NCI-H1417 (cell line): Measurements from ENCODE around the gene SPOCK1.
A peak's percentile ranks its signal among the peaks of the same experiment; 100 is the strongest.

ENCODE experiments used
- DNase-seq, 3 experiments: peaks; one replicate each; lab custom pipeline; 2025; lab: John Stamatoyannopoulos, UW

Gene SPOCK1

DNA sequence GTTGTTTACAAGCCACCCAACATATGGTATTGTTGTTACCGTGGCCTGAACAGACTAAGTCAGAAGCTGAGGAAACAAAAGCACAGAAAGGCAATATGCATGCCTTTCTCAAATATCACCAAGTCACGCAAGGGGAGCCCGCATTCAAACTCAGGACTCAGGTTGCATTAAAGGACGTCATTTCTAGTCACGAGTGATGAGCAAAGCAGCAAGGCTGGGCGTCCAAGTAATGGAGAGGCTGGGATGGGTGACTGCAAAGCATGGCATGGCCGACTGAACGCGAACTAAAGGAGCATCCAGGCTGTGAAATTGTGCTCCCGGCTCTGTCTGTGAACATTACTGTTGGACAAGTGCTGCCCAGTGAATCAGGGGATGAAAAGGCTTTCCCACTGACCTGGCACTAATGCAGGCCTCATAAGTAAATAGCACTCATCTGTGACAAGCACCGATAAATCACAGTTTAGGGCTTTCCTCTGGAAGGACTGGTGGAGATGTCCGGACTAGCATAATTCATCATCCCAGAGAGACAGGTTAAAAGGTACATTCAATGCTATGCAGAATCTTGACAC, 202.8 kb downstream of the SPOCK1 start:
- DNase-seq = peak; percentile 56 to 94 (median 90)

DNA sequence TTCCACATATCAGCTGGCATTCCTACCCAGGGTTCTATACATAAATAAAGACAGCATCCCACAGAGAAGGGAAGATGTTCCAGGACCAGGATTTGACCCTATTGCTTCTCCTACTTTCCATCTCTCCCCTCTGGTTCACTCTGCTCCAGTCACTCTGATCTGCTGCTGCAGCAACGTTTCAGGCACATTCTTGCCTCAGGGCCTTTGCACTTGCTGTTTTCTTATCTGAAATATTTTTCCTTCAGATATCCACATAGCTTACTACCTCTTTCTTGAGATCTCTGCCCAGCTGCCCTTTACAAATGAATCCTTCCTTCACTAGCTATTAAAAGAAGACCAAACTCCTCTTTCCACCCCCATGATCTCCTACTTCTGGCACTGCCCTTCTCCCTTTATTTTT, 204.5 kb downstream of the SPOCK1 start:
- no peak for DNase-seq

DNA sequence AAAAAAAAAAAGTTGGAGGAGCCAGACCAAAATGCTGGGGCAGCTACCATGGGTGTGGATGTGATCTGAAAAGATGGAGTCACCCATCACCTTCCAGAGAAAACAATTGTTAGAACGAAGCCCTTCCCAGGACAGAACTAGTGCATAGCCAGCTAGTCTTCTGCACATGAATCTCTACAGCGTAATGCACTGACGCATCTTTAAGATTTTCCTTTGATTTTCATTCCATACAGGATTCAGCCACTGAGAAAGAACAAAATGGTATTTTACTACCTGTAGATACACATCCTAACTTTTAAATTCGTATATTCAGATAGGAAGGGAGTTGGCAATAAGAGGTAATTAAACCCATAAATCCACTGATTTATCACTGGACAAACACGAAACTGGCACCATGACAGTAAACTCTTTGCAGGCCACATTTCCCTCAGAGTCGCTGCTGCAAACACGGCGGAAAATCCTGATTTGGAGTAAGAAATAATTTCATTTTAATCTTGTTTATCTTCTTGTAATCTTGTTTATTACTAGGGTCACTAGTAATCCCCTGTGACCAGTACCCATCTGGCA, 206.6 kb downstream of the SPOCK1 start:
- peak in 2 of 3 experiments; percentile 24 to 71 for DNase-seq

DNA sequence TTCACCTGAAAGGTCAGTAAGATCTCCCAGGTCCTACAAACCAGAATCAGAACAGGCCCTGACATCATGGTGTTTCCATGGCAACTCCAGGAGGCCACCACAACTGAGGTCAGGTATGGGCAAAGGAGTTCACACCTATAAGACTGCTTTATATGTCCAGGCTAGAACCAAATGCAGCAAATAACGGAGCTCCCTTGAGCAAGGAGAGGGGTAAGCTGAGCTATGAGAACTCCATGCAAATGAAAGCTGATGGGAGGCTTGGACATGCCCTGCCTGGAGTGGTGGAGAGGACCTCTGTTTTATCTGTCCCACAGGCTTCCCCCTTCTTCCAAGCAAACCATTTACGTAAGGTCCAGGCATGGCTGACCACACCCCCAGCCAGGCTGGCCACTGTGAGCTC, 207.7 kb downstream of the SPOCK1 start:
- no peak for DNase-seq

DNA sequence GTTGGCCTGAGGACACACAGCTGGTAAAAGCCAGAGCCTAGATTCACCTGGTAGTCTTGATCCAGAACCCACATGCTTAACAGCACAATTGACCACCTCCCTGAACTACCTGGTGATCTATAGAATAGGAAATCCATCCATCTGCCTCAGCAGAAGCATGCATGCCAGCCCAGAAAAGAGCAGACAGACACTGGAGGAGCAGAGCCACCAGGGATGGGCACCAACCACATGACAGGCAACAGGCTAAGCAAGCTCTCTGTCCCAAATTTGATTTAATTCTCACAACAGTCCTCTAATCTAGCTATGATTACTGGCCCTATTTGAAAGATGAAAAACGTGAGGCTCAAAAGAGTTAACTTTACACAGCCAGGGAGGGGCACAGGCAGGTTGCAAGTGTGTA, 208.1 kb downstream of the SPOCK1 start:
- no peak for DNase-seq

DNA sequence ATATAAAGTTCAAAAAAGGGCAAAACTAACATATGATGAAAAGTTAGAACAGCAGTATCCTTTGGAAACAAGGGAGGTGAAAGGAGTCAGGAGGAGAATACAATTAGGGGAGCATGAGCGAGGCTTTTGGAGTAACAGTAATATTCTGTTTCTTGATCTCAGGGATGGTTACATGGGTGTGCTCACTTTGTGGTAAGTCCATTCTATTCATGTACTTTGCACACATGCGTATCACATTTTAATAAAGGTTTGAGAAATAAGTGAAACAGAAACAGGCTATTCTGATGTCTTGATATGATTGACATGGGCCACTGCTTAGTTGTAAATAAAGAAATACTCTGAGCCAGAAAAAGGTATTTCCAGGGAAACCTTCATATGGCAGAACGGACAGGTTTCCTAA, 208.8 kb downstream of the SPOCK1 start:
- DNase-seq = no peak

DNA sequence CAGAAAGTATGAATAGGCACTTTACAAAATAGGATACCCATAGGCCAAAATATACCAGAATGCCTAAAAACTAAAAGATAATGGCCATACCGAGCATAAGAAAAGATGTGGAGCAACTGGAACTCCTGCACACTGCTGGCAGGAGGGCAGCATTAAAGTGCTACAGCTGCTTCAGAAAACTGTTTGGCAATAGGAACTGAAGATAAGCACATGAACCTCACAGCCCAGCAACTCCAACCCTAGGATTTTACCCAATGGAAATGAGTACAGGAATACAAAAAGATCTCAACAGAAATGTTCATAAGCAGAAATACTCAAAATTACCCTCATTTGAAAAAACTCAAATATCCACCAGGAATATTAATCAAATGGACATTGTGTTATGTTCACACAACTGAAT, 209.3 kb downstream of the SPOCK1 start:
- no peak for DNase-seq

DNA sequence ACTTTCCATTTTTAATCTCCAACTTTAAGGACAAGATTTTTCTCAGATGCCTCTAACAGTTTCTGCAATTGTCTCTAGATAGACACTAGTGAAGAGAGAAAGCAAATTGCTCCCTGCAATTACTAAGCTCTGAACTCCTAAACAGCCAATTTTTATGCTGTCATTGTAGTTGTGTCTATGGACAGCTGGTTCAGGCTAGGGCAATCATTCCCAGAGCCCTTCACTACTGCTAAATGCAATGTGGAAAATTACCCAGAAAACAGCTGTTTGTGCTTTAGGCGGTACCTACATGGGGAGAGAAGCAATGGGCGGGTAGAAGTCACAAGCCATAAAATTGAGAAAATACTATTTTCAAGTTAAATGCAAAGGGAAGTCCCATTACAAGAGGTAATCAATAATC, 211.6 kb downstream of the SPOCK1 start:
- DNase-seq = no peak

DNA sequence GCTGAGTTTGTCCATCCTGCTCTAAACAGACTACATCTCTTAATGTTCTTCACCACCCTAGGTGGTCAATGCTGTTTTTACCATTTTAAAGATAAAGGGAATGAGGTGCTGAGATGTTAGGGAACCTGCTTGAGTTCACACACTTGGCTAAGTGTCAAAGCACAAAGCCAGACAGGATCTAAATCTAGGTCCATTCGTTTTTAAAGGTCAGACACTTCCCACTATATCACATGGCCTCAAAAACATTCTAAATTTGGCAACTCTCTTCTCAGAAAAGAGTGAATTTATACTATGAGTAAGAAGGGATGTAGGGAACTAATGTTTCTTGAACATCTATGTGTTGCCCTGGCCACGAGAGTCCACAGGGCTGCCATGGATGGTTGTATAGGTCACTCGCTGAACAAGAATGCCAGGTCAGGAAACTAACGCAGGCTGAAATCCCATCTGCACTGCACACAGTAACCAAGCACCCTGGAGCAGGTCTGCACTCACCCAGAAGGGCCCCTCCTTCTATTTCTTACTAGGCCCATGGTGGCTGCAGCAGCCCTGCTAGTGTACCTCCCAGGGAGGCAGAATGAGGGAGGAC, 213.0 kb downstream of the SPOCK1 start:
- DNase-seq = no peak

DNA sequence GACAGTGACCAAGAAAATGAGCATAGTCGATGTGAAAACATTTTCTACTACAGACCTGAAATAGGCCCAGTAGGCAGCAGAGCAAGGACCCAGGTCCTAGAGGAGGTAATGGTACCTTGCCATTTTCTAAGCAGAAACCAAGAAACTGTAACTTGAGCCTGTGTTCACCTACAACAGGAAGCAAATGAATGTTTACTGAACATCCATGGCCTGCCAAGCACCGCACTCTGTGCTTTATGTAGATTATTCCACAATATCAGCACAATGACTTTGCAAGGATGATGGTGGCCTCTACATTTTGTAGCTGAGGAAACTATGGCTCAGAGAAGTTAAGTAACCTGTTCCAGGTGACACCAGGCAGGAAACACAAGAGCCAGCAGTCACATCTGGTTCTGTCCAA, 215.3 kb downstream of the SPOCK1 start:
- DNase-seq = peak in 1 of 3 experiments; percentile 16

DNA sequence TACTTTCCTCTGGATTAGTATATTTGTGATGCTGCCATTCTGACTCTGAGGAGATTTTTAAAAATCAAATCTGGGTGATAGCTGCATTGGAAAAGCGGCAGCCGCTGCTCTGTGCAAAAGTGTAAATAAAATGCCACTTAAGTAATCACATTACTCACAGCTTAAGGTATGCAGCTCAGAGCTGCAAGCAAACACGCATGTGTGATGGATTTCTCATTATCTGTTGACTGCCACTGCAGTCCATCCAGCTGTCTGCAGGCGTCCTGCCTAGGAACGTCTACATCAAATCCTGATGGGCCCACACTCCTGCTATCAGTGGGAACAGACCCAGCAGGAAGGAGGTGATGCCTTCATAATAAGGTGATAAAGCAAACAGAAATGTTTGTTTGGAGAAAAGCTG, 216.9 kb downstream of the SPOCK1 start:
- peak in 1 of 3 experiments; percentile 5 for DNase-seq

DNA sequence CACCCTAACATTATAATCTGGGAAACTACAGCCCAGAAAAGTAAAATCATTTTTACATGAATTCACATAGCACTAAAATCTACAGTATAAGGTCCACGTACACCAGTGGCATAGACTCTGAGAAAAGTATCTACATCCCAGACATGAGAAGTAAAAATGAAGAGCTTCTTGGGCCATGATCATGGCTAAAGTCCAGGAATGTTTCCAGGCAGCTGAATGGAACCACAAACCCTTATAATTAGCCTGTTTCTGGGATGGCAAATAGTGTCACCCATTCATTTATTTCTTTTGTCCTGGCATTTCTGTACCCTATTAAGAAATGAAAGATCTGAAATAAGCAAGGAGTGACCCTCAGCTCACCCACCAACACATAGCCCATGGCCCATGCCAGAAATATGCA, 217.9 kb downstream of the SPOCK1 start:
- DNase-seq = no peak

DNA sequence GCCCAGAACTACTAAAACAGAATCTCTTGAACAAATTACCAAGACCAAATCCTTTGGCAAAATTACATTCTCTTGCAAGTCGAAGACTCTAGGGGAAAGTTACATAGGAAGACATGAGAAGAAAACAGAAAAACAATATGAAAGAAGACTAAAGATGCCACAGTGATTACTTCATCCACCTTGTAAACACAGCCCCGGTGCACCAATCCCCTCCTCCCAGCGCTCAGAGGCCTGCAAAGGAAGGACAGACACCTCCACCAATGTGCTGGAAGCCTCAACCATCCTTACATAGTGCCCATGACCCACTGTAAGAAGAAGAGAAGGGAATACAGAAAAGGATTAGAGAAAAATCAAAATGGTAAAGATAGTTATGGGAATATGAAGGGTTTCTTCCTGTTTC, 218.5 kb downstream of the SPOCK1 start:
- DNase-seq = no peak

DNA sequence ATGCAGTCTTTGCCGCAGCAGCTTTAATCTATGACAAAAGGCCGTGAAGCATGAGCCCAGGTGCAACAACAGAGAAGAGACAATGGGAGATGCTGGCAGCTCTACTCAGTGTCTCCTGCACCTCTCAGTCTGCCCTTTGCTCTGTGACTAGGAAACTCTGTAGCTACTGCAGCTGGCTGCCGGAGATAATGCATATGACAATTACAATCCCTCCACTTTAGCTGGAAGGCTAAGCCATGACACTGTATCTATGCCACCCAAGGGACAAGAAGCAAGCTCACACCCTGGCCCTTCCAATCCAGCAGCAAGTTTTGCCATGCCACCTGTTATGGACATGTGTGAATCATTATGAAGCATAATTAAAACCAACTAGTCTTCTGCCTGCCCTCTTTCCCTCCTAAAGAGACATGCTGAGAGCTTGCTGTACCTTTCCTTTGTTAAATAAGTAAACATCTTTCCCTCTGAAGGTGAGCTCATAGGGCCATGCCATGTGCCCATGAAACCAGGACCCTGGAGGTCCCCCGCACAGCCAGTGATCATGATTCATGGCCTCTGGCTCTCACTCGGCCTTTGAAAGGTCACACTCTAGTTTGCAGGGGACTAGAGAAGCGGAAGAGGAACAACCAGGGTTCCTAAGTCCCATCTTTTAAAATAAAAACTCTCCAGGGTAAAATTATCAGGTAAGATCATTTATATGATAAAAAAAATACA, 219.4 kb downstream of the SPOCK1 start:
- peak; percentile 34 to 75 (median 49) for DNase-seq

DNA sequence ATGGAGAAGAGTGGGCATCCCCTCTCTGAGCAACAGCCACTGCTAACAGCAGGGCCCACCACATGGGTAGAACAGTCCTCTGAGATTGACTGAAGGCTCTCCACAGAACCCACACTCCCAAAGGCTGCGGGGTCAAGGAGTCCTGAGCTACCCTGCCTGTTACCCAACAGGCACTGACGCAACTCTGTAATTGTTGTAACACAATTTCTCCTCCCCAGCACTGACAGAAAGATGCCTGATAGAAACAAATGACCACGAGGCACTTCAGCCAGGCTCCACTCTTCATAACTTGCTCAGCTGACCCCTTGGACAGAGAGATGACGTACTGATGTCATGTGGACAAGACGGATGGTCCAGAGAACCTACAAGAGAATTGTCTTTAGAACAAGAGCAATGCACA, 220.7 kb downstream of the SPOCK1 start:
- no peak for DNase-seq

DNA sequence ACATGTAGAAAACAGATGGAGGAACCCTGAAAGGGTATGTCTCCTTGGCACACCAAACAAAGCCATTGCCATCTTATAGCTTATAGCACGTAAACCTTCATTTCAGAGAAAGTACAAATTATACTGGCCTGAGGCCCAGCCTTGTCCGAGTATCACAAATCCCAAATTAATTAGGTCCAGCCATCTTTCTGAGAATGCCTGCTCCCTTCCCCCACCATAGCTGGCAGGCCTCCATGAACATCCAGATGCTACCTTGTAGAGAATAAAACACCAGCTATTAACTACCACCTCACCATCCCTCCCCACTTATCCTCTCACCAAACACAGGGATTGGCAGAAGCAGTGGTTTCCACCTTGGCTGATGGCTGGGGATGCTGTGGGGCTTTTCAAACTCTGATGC, 224.0 kb downstream of the SPOCK1 start:
- DNase-seq = peak in 1 of 3 experiments; percentile 2

DNA sequence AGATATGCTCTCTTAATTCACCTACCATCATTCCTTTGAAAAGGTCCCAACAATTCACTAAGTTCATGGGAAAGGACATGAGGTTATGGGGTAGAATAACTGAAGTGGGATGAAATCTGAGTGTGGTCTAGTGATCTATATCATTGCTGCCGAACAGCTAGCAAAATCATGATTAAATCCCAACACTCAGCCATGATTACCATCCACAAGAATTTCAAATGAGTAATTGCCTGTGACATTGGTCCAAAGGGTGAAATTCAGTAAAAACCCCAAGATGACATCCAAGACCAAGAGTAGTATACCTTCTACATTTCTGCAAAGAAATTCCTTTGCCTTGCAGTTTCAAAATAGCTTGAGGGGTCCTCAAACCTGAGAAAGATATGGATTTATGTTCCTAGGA, 225.6 kb downstream of the SPOCK1 start:
- no peak for DNase-seq

DNA sequence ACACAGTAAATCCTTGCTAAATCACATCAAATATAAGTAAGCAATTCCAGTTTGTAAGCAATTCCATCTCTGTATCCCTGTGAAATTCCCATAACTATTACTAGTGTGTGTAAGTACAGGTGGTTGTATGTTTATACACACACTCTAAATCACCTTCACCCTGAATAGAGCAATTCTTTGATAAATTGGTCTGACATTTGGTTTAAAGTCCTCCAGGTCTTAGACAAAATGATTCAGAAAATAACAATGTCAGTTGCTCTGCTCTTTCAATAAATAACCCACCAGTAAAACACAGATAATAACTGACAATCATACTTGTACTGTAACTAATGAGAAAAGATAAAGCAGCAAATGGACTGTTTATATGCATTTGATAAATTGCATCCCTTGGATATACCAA, 226.3 kb downstream of the SPOCK1 start:
- DNase-seq = peak in 1 of 3 experiments; percentile 50

DNA sequence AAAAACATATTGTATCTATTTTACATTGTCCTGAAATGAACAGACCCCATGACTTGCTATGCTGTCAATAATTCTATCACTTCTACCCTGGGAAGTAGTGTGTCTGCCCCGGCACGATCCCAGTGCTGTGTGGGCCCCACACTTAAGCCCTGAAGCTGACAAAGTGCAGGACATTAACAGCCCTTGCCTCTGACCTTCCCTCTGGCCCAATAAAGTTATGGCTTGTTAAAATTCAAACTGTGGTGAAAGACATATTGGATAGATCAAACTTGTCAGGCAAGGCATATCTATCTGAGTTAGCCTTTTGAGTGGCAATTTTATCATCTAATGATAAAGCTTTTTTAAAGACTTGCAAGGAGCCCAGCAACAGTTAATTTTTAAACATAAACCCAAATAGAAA, 229.2 kb downstream of the SPOCK1 start:
- DNase-seq = no peak

DNA sequence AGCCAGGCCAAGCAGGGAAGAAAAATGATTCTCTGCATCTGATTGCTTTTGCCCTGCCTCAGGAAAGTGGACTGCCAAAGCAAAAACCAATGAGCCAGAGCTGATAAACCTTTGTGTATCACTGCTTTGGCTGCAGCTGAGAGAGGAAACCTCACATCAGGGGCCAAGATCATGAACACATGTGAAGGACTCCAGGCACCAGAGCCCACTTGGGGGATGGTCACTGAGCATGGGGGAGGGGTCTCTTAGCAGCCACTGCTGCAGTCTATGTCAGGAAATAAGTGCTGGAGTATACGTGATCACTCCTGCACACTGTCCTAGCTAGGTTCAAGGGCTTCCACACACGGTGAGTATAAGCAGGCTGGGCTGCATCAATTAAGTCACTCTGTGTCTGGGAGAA, 229.9 kb downstream of the SPOCK1 start:
- no peak for DNase-seq

DNA sequence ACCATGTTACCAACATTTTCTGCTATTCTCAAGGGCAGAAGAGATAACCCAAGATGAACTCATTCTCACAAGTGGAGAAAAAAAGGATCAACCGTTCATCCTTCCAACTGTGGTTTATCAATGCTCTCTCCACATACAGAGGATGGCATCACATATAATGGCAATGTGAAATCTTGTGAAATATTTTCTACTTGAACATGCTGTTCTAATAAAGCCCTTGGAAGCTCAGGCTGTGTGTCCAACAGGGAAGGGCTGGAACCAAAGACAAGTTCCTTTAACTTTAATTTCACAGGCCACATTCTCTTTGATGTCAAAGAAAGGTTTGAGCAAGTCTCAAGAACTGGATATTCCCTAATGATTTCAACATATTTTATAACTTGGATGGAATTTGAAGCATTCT, 230.5 kb downstream of the SPOCK1 start:
- DNase-seq = no peak

DNA sequence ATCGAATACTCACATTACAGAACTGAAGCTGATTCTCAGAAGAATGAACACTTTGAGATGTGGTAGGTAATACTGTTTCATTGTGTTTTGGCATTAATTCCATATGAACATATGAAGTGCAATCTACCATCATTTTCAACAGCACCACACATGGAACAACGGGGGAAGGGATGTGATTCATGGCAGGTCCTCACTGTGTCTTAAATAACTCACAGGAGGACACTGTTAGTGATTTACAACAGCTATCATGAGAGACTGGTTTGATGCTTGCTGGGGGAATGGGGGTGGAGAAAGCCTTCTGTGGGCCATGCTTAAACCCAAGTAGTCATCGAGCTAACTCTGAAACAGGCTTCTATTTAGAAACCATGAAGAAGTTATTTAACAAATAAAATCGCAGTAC, 232.9 kb downstream of the SPOCK1 start:
- no peak for DNase-seq

DNA sequence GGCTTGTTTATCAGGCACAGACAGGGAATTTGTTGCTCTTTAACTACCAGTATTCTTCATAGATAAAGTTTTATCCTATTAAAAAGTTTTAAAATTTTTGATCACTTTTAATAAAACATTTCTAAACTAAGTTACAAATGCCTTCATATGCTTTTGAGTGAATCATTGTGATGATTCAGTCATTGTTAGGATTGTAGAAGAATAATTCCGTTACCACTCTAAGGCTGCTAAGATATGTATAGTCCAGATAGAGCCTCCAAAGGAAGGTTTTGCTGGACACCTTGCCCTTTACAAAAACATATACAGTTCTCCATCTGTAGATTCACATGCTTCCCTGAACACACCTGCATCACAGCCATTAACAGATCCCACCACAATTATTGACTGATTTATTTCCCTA, 233.7 kb downstream of the SPOCK1 start:
- DNase-seq = no peak
